OCI-LY1 (cell line): Measurements from ENCODE around the gene MS4A4A.

Experiments used
- CTCF ChIP-seq: fragments of 200-600 bp; sonication (generic), shearing (Covaris generic); IDR thresholded peaks from 2 replicates; pipeline ENCODE4 v1.5.1; 2017; ENCODE audit warnings: mild to moderate bottlenecking, antibody characterized with exemption, low read length, moderate library complexity, mixed read lengths
- EZH2 ChIP-seq: fragments of 200-600 bp; sonication (generic), shearing (Covaris generic); IDR thresholded peaks from 2 replicates; pipeline ENCODE4 v1.8.0; 2017; ENCODE audit warnings: borderline replicate concordance, mixed run types, mild to moderate bottlenecking, antibody characterized with exemption, low read length, moderate library complexity, mixed read lengths

GRCh38 chr11:60328460-60328859 is 48.0 kb downstream of the MS4A4A start:
- TF ChIP-seq EZH2 (no peak), CTCF (no peak)
